Uterus (tissue), 2 donors: ENCODE results near the gene CRIM1.

Experiments used
- CTCF ChIP-seq, 4 experiments: fragments of 200-600 bp in 2 of 4; fragments of 450-650 bp in 2 of 4; sonication (generic) in 2 of 4; IDR thresholded peaks; one replicate each; pipeline ENCODE4 v1.5.1; 2016 to 2019; ENCODE audit warnings: antibody characterized with exemption in 4 of 4, mild to moderate bottlenecking in 2 of 4, moderate library complexity in 1 of 4
- POLR2A ChIP-seq, 2 donors: fragments of 450-650 bp; IDR thresholded peaks; one replicate each; pipeline ENCODE4 v1.6.1; 2016; ENCODE audit warnings: antibody characterized with exemption in 2 of 2, mild to moderate bottlenecking in 1 of 2, moderate library complexity in 1 of 2

GRCh38 chr2:36438449-36438977, 82.9 kb downstream of the CRIM1 start:
- no peak for TF ChIP-seq CTCF (IDR thresholded peaks at IDR 0.05)
- TF ChIP-seq POLR2A (IDR thresholded peaks at IDR 0.05) = no peak
